GM23338 (cell line): ENCODE results near the gene PLEKHM2.

Experiments
- CREB1 ChIP-seq: fragments of 250-450 bp; sonication (Bioruptor Pico); IDR thresholded peaks from 2 replicates; pipeline ENCODE4 v1.5.0; 2020; ENCODE audit warnings: low read depth, mild to moderate bottlenecking, moderate library complexity
- EZH2 ChIP-seq: fragments of 200-600 bp; sonication (generic); IDR thresholded peaks from one replicate; pipeline ENCODE4 v1.8.0; 2017; ENCODE audit warnings: antibody characterized with exemption, mild to moderate bottlenecking, low read depth; ENCODE audit not compliant: unreplicated experiment
- EZH2phosphoT487 ChIP-seq: fragments of 200-600 bp; sonication (generic); IDR thresholded peaks from one replicate; pipeline ENCODE4 v1.8.1; 2018; ENCODE audit warnings: antibody characterized with exemption; ENCODE audit not compliant: unreplicated experiment
- NANOG ChIP-seq: IDR thresholded peaks from 2 replicates; pipeline ENCODE4 v1.6.1; 2016; ENCODE audit warnings: antibody characterized with exemption, borderline replicate concordance
- POLR2AphosphoS5 ChIP-seq: IDR thresholded peaks from 2 replicates; pipeline ENCODE4 v1.6.1; 2016; ENCODE audit warnings: antibody characterized with exemption, low read depth
- TF ChIP-seq, protein P1 (sequence below), 2 experiments: fragments of 200-600 bp in 1 of 2; sonication (generic) in 1 of 2; conservative IDR thresholded peaks; 2 replicates each; pipeline versions ENCODE4 v1.5.1 to v1.6.1; 2016 to 2017; ENCODE audit warnings: antibody characterized with exemption in 2 of 2, low read depth in 2 of 2, mild to moderate bottlenecking in 2 of 2, moderate library complexity in 1 of 2
- TF ChIP-seq, protein P2 (sequence below): IDR thresholded peaks from one replicate; pipeline ENCODE4 v1.6.1; 2018; ENCODE audit warnings: antibody characterized with exemption; ENCODE audit not compliant: unreplicated experiment
- TF ChIP-seq, protein P3 (sequence below): IDR thresholded peaks from 2 replicates; pipeline ENCODE4 v1.6.1; 2016; ENCODE audit warnings: antibody characterized with exemption

DNA sequence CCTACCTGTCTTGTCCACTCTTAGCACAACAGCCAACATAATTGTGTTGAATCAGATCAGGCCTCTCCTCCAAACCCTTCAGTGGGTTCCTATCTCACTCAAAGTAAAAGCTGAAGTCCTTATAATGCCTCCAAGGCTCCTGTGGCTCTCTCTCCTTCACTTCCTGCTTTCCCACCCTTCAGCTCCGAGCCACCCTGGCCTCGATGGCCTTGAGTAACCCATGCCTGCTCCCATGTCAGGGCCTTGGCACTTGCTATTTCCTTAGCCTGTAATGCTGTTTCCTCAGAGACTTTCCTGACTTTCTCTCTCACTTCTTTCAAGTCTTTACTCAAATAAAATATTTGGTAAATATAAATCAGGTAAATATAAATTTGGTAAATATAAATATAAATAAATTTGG is 8.1 kb upstream of the PLEKHM2 start:
- TF ChIP-seq POLR2AphosphoS5 (no peak), NANOG (no peak), EZH2 (no peak), EZH2phosphoT487 (no peak), CREB1 (CRISPR knock-in tag) (no peak)
- TF ChIP-seq, protein P1, sequence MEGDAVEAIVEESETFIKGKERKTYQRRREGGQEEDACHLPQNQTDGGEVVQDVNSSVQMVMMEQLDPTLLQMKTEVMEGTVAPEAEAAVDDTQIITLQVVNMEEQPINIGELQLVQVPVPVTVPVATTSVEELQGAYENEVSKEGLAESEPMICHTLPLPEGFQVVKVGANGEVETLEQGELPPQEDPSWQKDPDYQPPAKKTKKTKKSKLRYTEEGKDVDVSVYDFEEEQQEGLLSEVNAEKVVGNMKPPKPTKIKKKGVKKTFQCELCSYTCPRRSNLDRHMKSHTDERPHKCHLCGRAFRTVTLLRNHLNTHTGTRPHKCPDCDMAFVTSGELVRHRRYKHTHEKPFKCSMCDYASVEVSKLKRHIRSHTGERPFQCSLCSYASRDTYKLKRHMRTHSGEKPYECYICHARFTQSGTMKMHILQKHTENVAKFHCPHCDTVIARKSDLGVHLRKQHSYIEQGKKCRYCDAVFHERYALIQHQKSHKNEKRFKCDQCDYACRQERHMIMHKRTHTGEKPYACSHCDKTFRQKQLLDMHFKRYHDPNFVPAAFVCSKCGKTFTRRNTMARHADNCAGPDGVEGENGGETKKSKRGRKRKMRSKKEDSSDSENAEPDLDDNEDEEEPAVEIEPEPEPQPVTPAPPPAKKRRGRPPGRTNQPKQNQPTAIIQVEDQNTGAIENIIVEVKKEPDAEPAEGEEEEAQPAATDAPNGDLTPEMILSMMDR (conservative IDR thresholded peaks at IDR 0.05; ENCODE audit: low read depth in 2 of 2), result no peak
- TF ChIP-seq, protein P2, sequence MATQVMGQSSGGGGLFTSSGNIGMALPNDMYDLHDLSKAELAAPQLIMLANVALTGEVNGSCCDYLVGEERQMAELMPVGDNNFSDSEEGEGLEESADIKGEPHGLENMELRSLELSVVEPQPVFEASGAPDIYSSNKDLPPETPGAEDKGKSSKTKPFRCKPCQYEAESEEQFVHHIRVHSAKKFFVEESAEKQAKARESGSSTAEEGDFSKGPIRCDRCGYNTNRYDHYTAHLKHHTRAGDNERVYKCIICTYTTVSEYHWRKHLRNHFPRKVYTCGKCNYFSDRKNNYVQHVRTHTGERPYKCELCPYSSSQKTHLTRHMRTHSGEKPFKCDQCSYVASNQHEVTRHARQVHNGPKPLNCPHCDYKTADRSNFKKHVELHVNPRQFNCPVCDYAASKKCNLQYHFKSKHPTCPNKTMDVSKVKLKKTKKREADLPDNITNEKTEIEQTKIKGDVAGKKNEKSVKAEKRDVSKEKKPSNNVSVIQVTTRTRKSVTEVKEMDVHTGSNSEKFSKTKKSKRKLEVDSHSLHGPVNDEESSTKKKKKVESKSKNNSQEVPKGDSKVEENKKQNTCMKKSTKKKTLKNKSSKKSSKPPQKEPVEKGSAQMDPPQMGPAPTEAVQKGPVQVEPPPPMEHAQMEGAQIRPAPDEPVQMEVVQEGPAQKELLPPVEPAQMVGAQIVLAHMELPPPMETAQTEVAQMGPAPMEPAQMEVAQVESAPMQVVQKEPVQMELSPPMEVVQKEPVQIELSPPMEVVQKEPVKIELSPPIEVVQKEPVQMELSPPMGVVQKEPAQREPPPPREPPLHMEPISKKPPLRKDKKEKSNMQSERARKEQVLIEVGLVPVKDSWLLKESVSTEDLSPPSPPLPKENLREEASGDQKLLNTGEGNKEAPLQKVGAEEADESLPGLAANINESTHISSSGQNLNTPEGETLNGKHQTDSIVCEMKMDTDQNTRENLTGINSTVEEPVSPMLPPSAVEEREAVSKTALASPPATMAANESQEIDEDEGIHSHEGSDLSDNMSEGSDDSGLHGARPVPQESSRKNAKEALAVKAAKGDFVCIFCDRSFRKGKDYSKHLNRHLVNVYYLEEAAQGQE, result no peak
- TF ChIP-seq, protein P3, sequence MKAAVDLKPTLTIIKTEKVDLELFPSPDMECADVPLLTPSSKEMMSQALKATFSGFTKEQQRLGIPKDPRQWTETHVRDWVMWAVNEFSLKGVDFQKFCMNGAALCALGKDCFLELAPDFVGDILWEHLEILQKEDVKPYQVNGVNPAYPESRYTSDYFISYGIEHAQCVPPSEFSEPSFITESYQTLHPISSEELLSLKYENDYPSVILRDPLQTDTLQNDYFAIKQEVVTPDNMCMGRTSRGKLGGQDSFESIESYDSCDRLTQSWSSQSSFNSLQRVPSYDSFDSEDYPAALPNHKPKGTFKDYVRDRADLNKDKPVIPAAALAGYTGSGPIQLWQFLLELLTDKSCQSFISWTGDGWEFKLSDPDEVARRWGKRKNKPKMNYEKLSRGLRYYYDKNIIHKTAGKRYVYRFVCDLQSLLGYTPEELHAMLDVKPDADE, result no peak
